Progenitor cell of endocrine pancreas (in vitro differentiated cells): Measurements from ENCODE around the gene HIVEP3. TPM values are rescaled to one million over a fixed set of nuclear protein-coding genes. Genes with fewer than 3 reads are reported as not detected.
A peak's percentile ranks its signal among the peaks of the same experiment; 100 is the strongest.

Experiments
- DNase-seq: peaks from one replicate; pipeline ENCODE4 v3.0.0; 2021; ENCODE audit warnings: low spot score; ENCODE audit not compliant: unreplicated experiment
- H3K27ac Mint-ChIP-seq: 2 replicates; pipeline ENCODE4 v1.8.0; 2021; ENCODE audit warnings: mild to moderate bottlenecking, moderate library complexity, mixed read lengths
- H3K27me3 Mint-ChIP-seq: 2 replicates; pipeline ENCODE4 v1.8.0; 2021; ENCODE audit warnings: mixed read lengths
- H3K36me3 Mint-ChIP-seq: 2 replicates; pipeline ENCODE4 v1.8.0; 2022; ENCODE audit warnings: mixed read lengths; ENCODE audit not compliant: insufficient read depth
- H3K4me1 Mint-ChIP-seq: 2 replicates; pipeline ENCODE4 v1.8.0; 2021; ENCODE audit warnings: low read depth, mixed read lengths
- H3K4me3 Mint-ChIP-seq: 2 replicates; pipeline ENCODE4 v1.8.0; 2021; ENCODE audit warnings: low read depth, mild to moderate bottlenecking, moderate library complexity, mixed read lengths
- H3K9me3 Mint-ChIP-seq: 2 replicates; pipeline ENCODE4 v1.8.0; 2021; ENCODE audit warnings: low read depth, mixed read lengths
- CTCF ChIP-seq: fragments of 200-600 bp; sonication (generic); IDR thresholded peaks from one replicate; pipeline ENCODE4 v1.5.0; 2021; ENCODE audit warnings: antibody characterized with exemption, mild to moderate bottlenecking; ENCODE audit not compliant: unreplicated experiment
- total RNA-seq: library from RNA; stranded (reverse); gene quantifications from 2 replicates; pipeline ENCODE4 v1.2.1, GENCODE V29; 2021

Gene HIVEP3
- total RNA-seq, 1 donor from 2014 or later: 1.1 TPM

GRCh38 chr1:41519667-41520066 is 399.1 kb downstream of the HIVEP3 start:
- Mint-ChIP-seq H3K4me1 (peaks cover 1% of the 10 kb centered on the region), H3K27me3 (peaks cover 31% of the 10 kb centered on the region), H3K9me3 (no peaks in the 10 kb centered on the region), H3K4me3 (no peak overlapping the region), H3K27ac (no peak overlapping the region), H3K36me3 (no peaks in the 10 kb centered on the region)
- no peak for DNase-seq
- no peak for TF ChIP-seq CTCF

GRCh38 chr1:41518471-41518870 is 400.3 kb downstream of the HIVEP3 start:
- Mint-ChIP-seq H3K9me3 (no peaks in the 10 kb centered on the region), H3K27me3 (peaks cover 27% of the 10 kb centered on the region), H3K27ac (no peak overlapping the region), H3K36me3 (no peaks in the 10 kb centered on the region), H3K4me3 (no peak overlapping the region), H3K4me1 (peaks cover 1% of the 10 kb centered on the region)
- no peak for TF ChIP-seq CTCF
- DNase-seq: no peak

- Mint-ChIP-seq H3K4me3 (no peak overlapping the region), H3K36me3 (no peaks in the 10 kb centered on the region), H3K27me3 (peaks cover 19% of the 10 kb centered on the region), H3K4me1 (peaks cover 1% of the 10 kb centered on the region), H3K27ac (peak overlapping the region; percentile 45), H3K9me3 (no peaks in the 10 kb centered on the region)
- TF ChIP-seq CTCF: no peak
- no peak for DNase-seq
These were observed 401.7 kb downstream of the HIVEP3 start for GRCh38 chr1:41517062-41517438.

DNA sequence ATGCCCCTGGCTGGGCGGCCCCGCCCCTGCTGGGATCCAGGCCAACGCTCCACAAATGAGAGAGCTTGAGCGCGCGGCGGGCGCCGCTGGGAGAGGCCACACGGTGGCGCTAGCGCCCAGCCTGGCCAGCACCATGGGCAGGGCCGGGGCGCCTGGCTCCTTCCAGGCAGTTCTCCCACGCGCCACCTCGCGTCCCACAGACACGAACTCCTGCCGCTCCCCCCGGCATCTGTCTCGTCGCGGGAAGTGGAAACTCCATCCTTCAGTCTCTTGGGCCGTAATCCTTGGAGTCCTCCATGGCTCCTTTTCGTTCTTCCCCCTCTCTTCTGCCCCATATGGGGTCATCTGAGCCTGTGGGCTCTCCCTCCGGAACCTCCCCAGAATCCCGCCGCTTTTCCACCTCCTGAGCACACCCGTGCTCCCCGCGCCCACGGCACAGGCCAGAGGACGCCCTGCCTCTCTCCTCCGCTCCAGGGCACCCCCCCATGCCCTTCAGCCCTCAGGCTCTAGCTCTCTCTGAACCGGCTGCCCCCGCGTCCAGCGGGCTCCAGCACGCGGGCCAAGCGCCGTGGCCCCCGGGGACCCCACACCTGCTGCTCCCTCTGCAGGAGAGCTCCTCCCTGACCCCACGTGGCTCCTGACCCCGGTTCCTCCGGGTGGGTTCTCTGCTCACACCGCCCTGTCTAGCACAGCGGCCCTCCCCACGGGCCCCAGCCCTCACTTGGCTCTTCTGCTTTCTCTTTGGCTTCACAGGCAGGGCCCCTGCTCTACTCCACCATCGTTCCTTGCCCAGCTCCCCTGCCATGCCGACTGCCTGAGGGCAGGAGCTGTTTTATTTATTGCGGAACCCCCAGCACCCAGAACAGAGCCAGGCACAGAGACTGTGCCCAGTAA is 402.3 kb downstream of the HIVEP3 start:
- no peaks in the 10 kb centered on the region for H3K9me3 Mint-ChIP-seq
- peak overlapping the region; percentile 45 for H3K27ac Mint-ChIP-seq
- H3K4me1 Mint-ChIP-seq: peaks cover 1% of the 10 kb centered on the region
- peak; percentile 88 for DNase-seq
- peak; percentile 89 for TF ChIP-seq CTCF
- peak overlapping the region; percentile 53 for H3K4me3 Mint-ChIP-seq
- peaks cover 19% of the 10 kb centered on the region for H3K27me3 Mint-ChIP-seq
- H3K36me3 Mint-ChIP-seq: no peaks in the 10 kb centered on the region

DNA sequence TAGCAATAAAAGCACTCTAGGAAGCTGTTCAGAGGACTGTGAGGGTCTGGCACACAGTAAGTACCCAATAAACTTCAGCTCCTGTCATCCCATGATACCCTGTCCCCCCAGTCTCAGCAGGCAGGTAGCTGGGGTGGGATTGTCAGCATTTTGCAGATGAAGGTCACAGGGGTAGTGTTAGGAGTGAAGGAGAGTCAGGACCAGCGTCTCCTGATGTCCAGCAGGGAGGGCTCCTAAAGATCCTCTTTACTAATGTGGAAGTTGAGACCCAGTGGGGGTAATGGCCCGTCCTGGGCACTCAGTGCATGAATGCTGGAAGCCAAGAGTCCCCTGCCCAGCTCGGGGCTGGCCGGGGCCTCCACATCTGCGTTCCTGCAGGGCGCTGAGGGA is 402.9 kb downstream of the HIVEP3 start:
- Mint-ChIP-seq H3K4me3 (no peak overlapping the region), H3K4me1 (peaks cover 1% of the 10 kb centered on the region), H3K36me3 (no peaks in the 10 kb centered on the region), H3K27ac (no peak overlapping the region), H3K9me3 (no peaks in the 10 kb centered on the region), H3K27me3 (peaks cover 19% of the 10 kb centered on the region)
- DNase-seq: no peak
- TF ChIP-seq CTCF: no peak
